Measurements from ENCODE around the gene C9. TPM values are rescaled to one million over a fixed set of nuclear protein-coding genes. Genes with fewer than 3 reads are reported as not detected.

The C9 gene
- polyA plus RNA-seq, 1 donor from 2014 or later = not detected

DNA sequence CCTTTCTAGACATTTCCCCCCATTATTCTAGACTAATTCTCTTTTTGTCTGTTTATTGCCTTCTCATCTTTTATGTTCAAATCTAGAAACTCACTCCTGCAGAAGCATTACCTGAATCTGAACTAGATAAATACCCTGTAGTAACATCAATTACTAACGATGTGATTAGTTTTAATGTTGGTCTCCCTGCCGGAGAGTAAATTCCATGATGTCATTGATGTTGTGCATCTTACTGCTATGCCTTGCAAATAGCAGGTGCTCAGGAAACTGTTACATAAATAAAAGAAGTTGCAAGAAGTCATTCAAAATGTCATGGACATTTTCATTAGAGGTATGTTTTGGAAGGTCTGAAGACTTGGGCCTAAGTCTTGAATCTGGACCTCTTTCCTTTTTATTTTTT is 23.0 kb upstream of the C9 start:
- no peaks in the 10 kb centered on the region for H3F3A ChIP-seq (ENCODE audit: insufficient read depth, low read length, poor library complexity, severe bottlenecking)
- no peaks in the 10 kb centered on the region for H3K9me2 ChIP-seq (ENCODE audit: insufficient read depth, low read length)
- H3K79me2 ChIP-seq (replicated peaks; ENCODE audit: insufficient read depth, low read length) = no peaks in the 10 kb centered on the region
- H3K9ac ChIP-seq (ENCODE audit: low read length) = no peak overlapping the region
- H3K27me3 ChIP-seq (ENCODE audit: insufficient read depth, low read depth, low read length) = no peaks in the 10 kb centered on the region
- no peaks in the 10 kb centered on the region for H4K20me1 ChIP-seq (ENCODE audit: insufficient read depth)
- H3K27ac ChIP-seq (ENCODE audit: low read length) = no peak overlapping the region
- no peak overlapping the region for H3K4me2 ChIP-seq (ENCODE audit: low read length)
- no peaks in the 10 kb centered on the region for H3K9me3 ChIP-seq (ENCODE audit: low read length)
- H3K36me3 ChIP-seq (ENCODE audit: insufficient read depth, low read length) = no peaks in the 10 kb centered on the region
- no peak overlapping the region for H2AFZ ChIP-seq (ENCODE audit: low read depth, low read length)
- no peak for TF ChIP-seq MXI1 (conservative IDR thresholded peaks at IDR 0.05; ENCODE audit: poor library complexity, severe bottlenecking)
- TF ChIP-seq SMC3 (conservative IDR thresholded peaks at IDR 0.05; ENCODE audit: poor library complexity) = no peak
- no peak for TF ChIP-seq EZH2 (IDR thresholded peaks at IDR 0.05; ENCODE audit: borderline replicate concordance, insufficient read depth, low read length, poor library complexity, severe bottlenecking)
- TF ChIP-seq EP300 (conservative IDR thresholded peaks at IDR 0.05; ENCODE audit: poor library complexity, severe bottlenecking) = no peak
- no peak for TF ChIP-seq CTCF (IDR thresholded peaks at IDR 0.05; ENCODE audit: poor library complexity, severe bottlenecking)
- TF ChIP-seq POLR2AphosphoS5 (IDR thresholded peaks at IDR 0.05) = no peak
- TF ChIP-seq TAF1 (IDR thresholded peaks at IDR 0.05; ENCODE audit: low read depth) = no peak
- no peak for TF ChIP-seq RAD21 (conservative IDR thresholded peaks at IDR 0.05)
- TF ChIP-seq REST (IDR thresholded peaks at IDR 0.05; ENCODE audit: borderline replicate concordance) = no peak
- H3K4me3 ChIP-seq (ENCODE audit: low read length) = no peak overlapping the region

- Histone ChIP-seq H3K27ac (ENCODE audit: low read length) (no peak overlapping the region), H3K27me3 (ENCODE audit: insufficient read depth, low read depth, low read length) (no peaks in the 10 kb centered on the region), H3F3A (ENCODE audit: insufficient read depth, low read length, poor library complexity, severe bottlenecking) (no peaks in the 10 kb centered on the region), H3K9ac (ENCODE audit: low read length) (no peak overlapping the region), H3K4me3 (ENCODE audit: low read length) (no peak overlapping the region), H3K36me3 (ENCODE audit: insufficient read depth, low read length) (no peaks in the 10 kb centered on the region), H3K9me3 (ENCODE audit: low read length) (no peaks in the 10 kb centered on the region), H3K9me2 (ENCODE audit: insufficient read depth, low read length) (no peaks in the 10 kb centered on the region), H2AFZ (ENCODE audit: low read depth, low read length) (no peak overlapping the region), H3K79me2 (replicated peaks; ENCODE audit: insufficient read depth, low read length) (no peaks in the 10 kb centered on the region), H4K20me1 (ENCODE audit: insufficient read depth) (no peaks in the 10 kb centered on the region), H3K4me2 (ENCODE audit: low read length) (no peak overlapping the region)
- TF ChIP-seq REST (IDR thresholded peaks at IDR 0.05; ENCODE audit: borderline replicate concordance) (no peak), SMC3 (conservative IDR thresholded peaks at IDR 0.05; ENCODE audit: poor library complexity) (no peak), POLR2AphosphoS5 (IDR thresholded peaks at IDR 0.05) (no peak), MXI1 (conservative IDR thresholded peaks at IDR 0.05; ENCODE audit: poor library complexity, severe bottlenecking) (no peak), RAD21 (conservative IDR thresholded peaks at IDR 0.05) (no peak), EP300 (conservative IDR thresholded peaks at IDR 0.05; ENCODE audit: poor library complexity, severe bottlenecking) (no peak)
Measured at GRCh38 chr5:39384271-39384670, 20.0 kb upstream of the C9 start.

Measured in neural cell (in vitro differentiated cells).